SK-N-MC (cell line): ENCODE data around the gene TSTD2.

ENCODE experiments used
- EZH2 ChIP-seq: fragments of 200-600 bp; sonication (generic); IDR thresholded peaks from one replicate; pipeline ENCODE4 v1.6.1; 2017; ENCODE audit warnings: antibody characterized with exemption
- FOXP2 ChIP-seq: optimal IDR thresholded peaks from 2 replicates; pipeline ENCODE3; 2011; ENCODE audit warnings: mild to moderate bottlenecking, moderate library complexity; ENCODE audit not compliant: insufficient read depth; ENCODE audit errors: extremely low read length, control extremely low read depth
- POLR2AphosphoS5 ChIP-seq: IDR thresholded peaks from 2 replicates; pipeline ENCODE4 v1.6.1; 2012; ENCODE audit warnings: mild to moderate bottlenecking, low read depth, low read length, borderline replicate concordance

GRCh38 chr9:97615439-97616072, 17.6 kb downstream of the TSTD2 start:
- TF ChIP-seq EZH2 (no peak), FOXP2 (no peak), POLR2AphosphoS5 (no peak)
